WTC11 (cell line): ENCODE data around the gene ADORA2B. TPM values are rescaled to one million over a fixed set of nuclear protein-coding genes. Genes with fewer than 3 reads are reported as not detected.
"Not testable (repeated sequence)": the region's sequence is repeated elsewhere in the genome, so short reads cannot be mapped to it uniquely, and the experiment has no call there.

ENCODE experiments used
- ATAC-seq: fragments of 200-7000 bp; cut with Tn5 transposase; 2 replicates; pipeline ENCODE4 v1.10.0; 2021; ENCODE audit warnings: mild to moderate bottlenecking, moderate library complexity
- CTCF ChIA-PET: fragments of 300-600 bp; sonication (Branson Sonifier 250); formaldehyde crosslinking; loops from one replicate; lab custom pipeline; 2021; ENCODE audit warnings: antibody characterized with exemption; lab: Charles Lee
- POLR2A ChIA-PET: fragments of 350-600 bp; sonication (Branson Sonifier 250); formaldehyde crosslinking; loops from one replicate; lab custom pipeline; 2021; ENCODE audit warnings: antibody characterized with exemption; lab: Charles Lee
- DNase-seq: peaks from one replicate; pipeline ENCODE4 v3.0.0; 2021; ENCODE audit warnings: low spot score
- H3K27ac Mint-ChIP-seq: 2 replicates; pipeline ENCODE4 v1.8.0; 2021; ENCODE audit warnings: mixed read lengths
- H3K27me3 Mint-ChIP-seq: 2 replicates; pipeline ENCODE4 v1.8.0; 2021; ENCODE audit warnings: low read depth, mild to moderate bottlenecking, moderate library complexity, mixed read lengths
- H3K36me3 Mint-ChIP-seq: 2 replicates; pipeline ENCODE4 v1.8.0; 2021; ENCODE audit warnings: mixed read lengths
- H3K4me1 Mint-ChIP-seq: 2 replicates; pipeline ENCODE4 v1.8.0; 2022; ENCODE audit warnings: mixed read lengths
- H3K4me3 Mint-ChIP-seq: 2 replicates; pipeline ENCODE4 v1.8.0; 2021; ENCODE audit warnings: mild to moderate bottlenecking, moderate library complexity, mixed read lengths
- H3K9me3 Mint-ChIP-seq: 2 replicates; pipeline ENCODE4 v1.8.0; 2021; ENCODE audit warnings: mixed read lengths
- CBFB ChIP-seq: sonication (generic); formaldehyde crosslinking; IDR thresholded peaks from 2 replicates; pipeline ENCODE4 v1.8.1; 2022; ENCODE audit warnings: mild to moderate bottlenecking, low read depth, missing genetic modification reagents
- EMX1 ChIP-seq: fragments of 250-450 bp; sonication (Bioruptor Pico); IDR thresholded peaks from 2 replicates; pipeline ENCODE4 v1.8.0; 2021; ENCODE audit warnings: mild to moderate bottlenecking
- FOXP1 ChIP-seq: sonication (generic); formaldehyde crosslinking; IDR thresholded peaks from 2 replicates; pipeline ENCODE4 v1.8.0; 2022; ENCODE audit warnings: missing genetic modification reagents, mild to moderate bottlenecking, moderate library complexity, borderline replicate concordance
- GTF2I ChIP-seq: fragments of 250-450 bp; sonication (Bioruptor Pico); conservative IDR thresholded peaks from 2 replicates; pipeline ENCODE4 v1.4.0; 2021; ENCODE audit warnings: mild to moderate bottlenecking
- IRF2 ChIP-seq: sonication (generic); formaldehyde crosslinking; IDR thresholded peaks from 2 replicates; pipeline ENCODE4 v1.8.0; 2022; ENCODE audit warnings: low read depth, missing genetic modification reagents, borderline replicate concordance
- MXD4 ChIP-seq: fragments of 250-450 bp; sonication (Bioruptor Pico); IDR thresholded peaks from 2 replicates; pipeline ENCODE4 v1.8.0; 2021; ENCODE audit warnings: mild to moderate bottlenecking, moderate library complexity, borderline replicate concordance
- NR2C2 ChIP-seq: sonication (generic); formaldehyde crosslinking; IDR thresholded peaks from 2 replicates; pipeline ENCODE4 v1.8.0; 2022; ENCODE audit warnings: mild to moderate bottlenecking, missing genetic modification reagents
- PRRX2 ChIP-seq: fragments of 250-450 bp; sonication (Bioruptor Pico); IDR thresholded peaks from 2 replicates; pipeline ENCODE4 v1.8.0; 2021; ENCODE audit warnings: mild to moderate bottlenecking
- SMAD4 ChIP-seq: sonication (generic); formaldehyde crosslinking; IDR thresholded peaks from 2 replicates; pipeline ENCODE4 v1.8.0; 2022; ENCODE audit warnings: mild to moderate bottlenecking, missing genetic modification reagents
- SOX15 ChIP-seq: fragments of 250-450 bp; sonication (Bioruptor Pico); IDR thresholded peaks from 2 replicates; pipeline ENCODE4 v1.9.0; 2021; ENCODE audit warnings: mild to moderate bottlenecking
- TCF7 ChIP-seq: sonication (generic); formaldehyde crosslinking; IDR thresholded peaks from 2 replicates; pipeline ENCODE4 v1.8.0; 2022; ENCODE audit warnings: mild to moderate bottlenecking, low read depth, missing genetic modification reagents, moderate library complexity
- ZBTB21 ChIP-seq: sonication (generic); formaldehyde crosslinking; IDR thresholded peaks from 2 replicates; pipeline ENCODE4 v1.8.1; 2023; ENCODE audit warnings: mild to moderate bottlenecking, missing genetic modification reagents, borderline replicate concordance
- ZNF232 ChIP-seq: sonication (generic); formaldehyde crosslinking; IDR thresholded peaks from 2 replicates; pipeline ENCODE4 v1.8.0; 2022; ENCODE audit warnings: mild to moderate bottlenecking, missing genetic modification reagents
- ZNF396 ChIP-seq: fragments of 250-450 bp; sonication (Bioruptor Pico); IDR thresholded peaks from 2 replicates; pipeline ENCODE4 v1.8.0; 2021; ENCODE audit warnings: mild to moderate bottlenecking, moderate library complexity, borderline replicate concordance
- ZNF423 ChIP-seq: fragments of 250-450 bp; sonication (Bioruptor Pico); IDR thresholded peaks from 2 replicates; pipeline ENCODE4 v2.1.2; 2022; ENCODE audit warnings: mild to moderate bottlenecking, moderate library complexity
- total RNA-seq: library from RNA; stranded (reverse); gene quantifications from 3 replicates; pipeline ENCODE4 v1.2.3, GENCODE V29; 2021
- TF ChIP-seq, protein P1 (sequence below): fragments of 250-450 bp; sonication (Bioruptor Pico); IDR thresholded peaks from 2 replicates; pipeline ENCODE4 v1.9.0; 2021; ENCODE audit warnings: mild to moderate bottlenecking
- TF ChIP-seq, protein P2 (sequence below): fragments of 250-450 bp; sonication (Bioruptor Pico); IDR thresholded peaks from 2 replicates; pipeline ENCODE4 v1.8.0; 2021; ENCODE audit warnings: mild to moderate bottlenecking
- TF ChIP-seq, protein P3 (sequence below): sonication (generic); formaldehyde crosslinking; IDR thresholded peaks from 2 replicates; pipeline ENCODE4 v1.8.1; 2022; ENCODE audit warnings: mild to moderate bottlenecking, moderate library complexity, missing genetic modification reagents
- TF ChIP-seq, protein P4 (sequence below): sonication (generic); formaldehyde crosslinking; IDR thresholded peaks from 2 replicates; pipeline ENCODE4 v1.8.1; 2022; ENCODE audit warnings: mild to moderate bottlenecking, missing genetic modification reagents, moderate library complexity, borderline replicate concordance
- TF ChIP-seq, protein P5 (sequence below): sonication (generic); formaldehyde crosslinking; IDR thresholded peaks from 2 replicates; pipeline ENCODE4 v1.8.0; 2022; ENCODE audit warnings: mild to moderate bottlenecking, missing genetic modification reagents
- TF ChIP-seq, protein P6 (sequence below): fragments of 250-450 bp; sonication (Bioruptor Pico); IDR thresholded peaks from 2 replicates; pipeline ENCODE4 v2.1.2; 2022; ENCODE audit warnings: mild to moderate bottlenecking, moderate library complexity
- TF ChIP-seq, protein P7 (sequence below): sonication (generic); formaldehyde crosslinking; IDR thresholded peaks from 2 replicates; pipeline ENCODE4 v1.8.1; 2022; ENCODE audit warnings: missing genetic modification reagents, borderline replicate concordance

Gene ADORA2B
- total RNA-seq, 1 experiment from 2014 or later, result 4.2 TPM

DNA sequence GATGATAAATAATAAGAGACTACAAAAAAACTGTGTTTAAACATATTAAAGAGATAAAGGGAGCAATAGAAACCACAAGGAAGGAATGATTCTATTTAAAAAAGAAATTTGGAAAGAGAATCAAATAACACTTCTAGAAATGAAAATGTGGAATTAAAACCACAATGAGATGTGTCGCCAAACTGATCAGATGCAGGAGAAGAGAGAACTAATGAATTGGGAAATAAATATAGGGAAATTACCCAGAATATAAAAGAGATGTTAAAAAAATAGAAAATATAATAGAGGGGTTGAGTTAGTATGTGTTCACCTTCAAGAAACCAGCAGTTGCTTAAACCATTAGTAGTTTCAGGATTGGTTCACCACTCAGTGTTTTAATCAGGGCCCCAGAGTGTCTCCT is 48.7 kb upstream of the ADORA2B start (continued):
- TF ChIP-seq ZNF396 (CRISPR knock-in tag) (no peak), ZBTB21 (CRISPR knock-in tag) (no peak)
- TF ChIP-seq, protein P1, sequence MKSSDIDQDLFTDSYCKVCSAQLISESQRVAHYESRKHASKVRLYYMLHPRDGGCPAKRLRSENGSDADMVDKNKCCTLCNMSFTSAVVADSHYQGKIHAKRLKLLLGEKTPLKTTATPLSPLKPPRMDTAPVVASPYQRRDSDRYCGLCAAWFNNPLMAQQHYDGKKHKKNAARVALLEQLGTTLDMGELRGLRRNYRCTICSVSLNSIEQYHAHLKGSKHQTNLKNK (CRISPR knock-in tag), result no peak

DNA sequence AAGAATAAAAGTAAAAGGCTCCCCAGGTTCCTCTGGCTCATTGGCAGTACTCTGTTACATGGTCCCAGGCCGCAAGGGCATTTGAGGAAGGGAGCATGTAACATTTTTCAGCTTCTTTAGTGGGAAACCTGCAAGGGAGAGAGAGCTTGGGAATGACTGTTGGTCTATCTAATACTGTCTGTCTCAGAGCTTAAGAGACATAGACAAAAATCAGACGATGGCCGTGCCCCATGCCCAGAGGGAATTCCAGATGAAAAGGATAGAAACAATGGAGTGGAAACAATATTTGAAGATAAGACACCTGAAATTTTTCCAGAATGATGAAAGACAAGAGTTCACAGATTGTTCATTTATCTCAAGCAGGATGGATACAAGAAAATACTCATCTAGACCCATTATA is 48.1 kb upstream of the ADORA2B start:
- H3K27ac Mint-ChIP-seq, result no peak overlapping the region
- H3K9me3 Mint-ChIP-seq, result peaks cover 4% of the 10 kb centered on the region
- TF ChIP-seq PRRX2 (CRISPR knock-in tag) (no peak), SMAD4 (CRISPR knock-in tag) (no peak), EMX1 (CRISPR knock-in tag) (no peak), ZNF423 (CRISPR knock-in tag) (no peak), ZNF232 (no peak), NR2C2 (CRISPR knock-in tag) (no peak)
- TF ChIP-seq, protein P2, sequence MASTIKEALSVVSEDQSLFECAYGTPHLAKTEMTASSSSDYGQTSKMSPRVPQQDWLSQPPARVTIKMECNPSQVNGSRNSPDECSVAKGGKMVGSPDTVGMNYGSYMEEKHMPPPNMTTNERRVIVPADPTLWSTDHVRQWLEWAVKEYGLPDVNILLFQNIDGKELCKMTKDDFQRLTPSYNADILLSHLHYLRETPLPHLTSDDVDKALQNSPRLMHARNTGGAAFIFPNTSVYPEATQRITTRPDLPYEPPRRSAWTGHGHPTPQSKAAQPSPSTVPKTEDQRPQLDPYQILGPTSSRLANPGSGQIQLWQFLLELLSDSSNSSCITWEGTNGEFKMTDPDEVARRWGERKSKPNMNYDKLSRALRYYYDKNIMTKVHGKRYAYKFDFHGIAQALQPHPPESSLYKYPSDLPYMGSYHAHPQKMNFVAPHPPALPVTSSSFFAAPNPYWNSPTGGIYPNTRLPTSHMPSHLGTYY, result no peak
- TF ChIP-seq, protein P3, sequence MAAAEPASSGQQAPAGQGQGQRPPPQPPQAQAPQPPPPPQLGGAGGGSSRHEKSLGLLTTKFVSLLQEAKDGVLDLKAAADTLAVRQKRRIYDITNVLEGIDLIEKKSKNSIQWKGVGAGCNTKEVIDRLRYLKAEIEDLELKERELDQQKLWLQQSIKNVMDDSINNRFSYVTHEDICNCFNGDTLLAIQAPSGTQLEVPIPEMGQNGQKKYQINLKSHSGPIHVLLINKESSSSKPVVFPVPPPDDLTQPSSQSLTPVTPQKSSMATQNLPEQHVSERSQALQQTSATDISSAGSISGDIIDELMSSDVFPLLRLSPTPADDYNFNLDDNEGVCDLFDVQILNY (CRISPR knock-in tag), result no peak
- TF ChIP-seq, protein P4, sequence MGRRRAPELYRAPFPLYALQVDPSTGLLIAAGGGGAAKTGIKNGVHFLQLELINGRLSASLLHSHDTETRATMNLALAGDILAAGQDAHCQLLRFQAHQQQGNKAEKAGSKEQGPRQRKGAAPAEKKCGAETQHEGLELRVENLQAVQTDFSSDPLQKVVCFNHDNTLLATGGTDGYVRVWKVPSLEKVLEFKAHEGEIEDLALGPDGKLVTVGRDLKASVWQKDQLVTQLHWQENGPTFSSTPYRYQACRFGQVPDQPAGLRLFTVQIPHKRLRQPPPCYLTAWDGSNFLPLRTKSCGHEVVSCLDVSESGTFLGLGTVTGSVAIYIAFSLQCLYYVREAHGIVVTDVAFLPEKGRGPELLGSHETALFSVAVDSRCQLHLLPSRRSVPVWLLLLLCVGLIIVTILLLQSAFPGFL, result no peak
- TF ChIP-seq, protein P5, sequence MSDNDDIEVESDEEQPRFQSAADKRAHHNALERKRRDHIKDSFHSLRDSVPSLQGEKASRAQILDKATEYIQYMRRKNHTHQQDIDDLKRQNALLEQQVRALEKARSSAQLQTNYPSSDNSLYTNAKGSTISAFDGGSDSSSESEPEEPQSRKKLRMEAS (CRISPR knock-in tag), result no peak
- TF ChIP-seq, protein P6, sequence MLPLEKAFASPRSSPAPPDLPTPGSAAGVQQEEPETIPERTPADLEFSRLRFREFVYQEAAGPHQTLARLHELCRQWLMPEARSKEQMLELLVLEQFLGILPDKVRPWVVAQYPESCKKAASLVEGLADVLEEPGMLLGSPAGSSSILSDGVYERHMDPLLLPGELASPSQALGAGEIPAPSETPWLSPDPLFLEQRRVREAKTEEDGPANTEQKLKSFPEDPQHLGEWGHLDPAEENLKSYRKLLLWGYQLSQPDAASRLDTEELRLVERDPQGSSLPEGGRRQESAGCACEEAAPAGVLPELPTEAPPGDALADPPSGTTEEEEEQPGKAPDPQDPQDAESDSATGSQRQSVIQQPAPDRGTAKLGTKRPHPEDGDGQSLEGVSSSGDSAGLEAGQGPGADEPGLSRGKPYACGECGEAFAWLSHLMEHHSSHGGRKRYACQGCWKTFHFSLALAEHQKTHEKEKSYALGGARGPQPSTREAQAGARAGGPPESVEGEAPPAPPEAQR, result no peak
- TF ChIP-seq, protein P7, sequence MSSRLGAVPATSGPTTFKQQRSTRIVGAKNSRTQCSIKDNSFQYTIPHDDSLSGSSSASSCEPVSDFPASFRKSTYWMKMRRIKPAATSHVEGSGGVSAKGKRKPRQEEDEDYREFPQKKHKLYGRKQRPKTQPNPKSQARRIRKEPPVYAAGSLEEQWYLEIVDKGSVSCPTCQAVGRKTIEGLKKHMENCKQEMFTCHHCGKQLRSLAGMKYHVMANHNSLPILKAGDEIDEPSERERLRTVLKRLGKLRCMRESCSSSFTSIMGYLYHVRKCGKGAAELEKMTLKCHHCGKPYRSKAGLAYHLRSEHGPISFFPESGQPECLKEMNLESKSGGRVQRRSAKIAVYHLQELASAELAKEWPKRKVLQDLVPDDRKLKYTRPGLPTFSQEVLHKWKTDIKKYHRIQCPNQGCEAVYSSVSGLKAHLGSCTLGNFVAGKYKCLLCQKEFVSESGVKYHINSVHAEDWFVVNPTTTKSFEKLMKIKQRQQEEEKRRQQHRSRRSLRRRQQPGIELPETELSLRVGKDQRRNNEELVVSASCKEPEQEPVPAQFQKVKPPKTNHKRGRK, result no peak
- ATAC-seq (no peak), DNase-seq (no peak)
- no peak overlapping the region for H3K4me3 Mint-ChIP-seq
- H3K4me1 Mint-ChIP-seq, result peaks cover 9% of the 10 kb centered on the region
- ChIA-PET CTCF (no interaction called here), POLR2A (interaction anchor here (0.5 kb wide), 1 partner anchor 33 kb away, joined by 3 read pairs; no protein-coding TSS in a partner anchor)
- no peaks in the 10 kb centered on the region for H3K27me3 Mint-ChIP-seq
- H3K36me3 Mint-ChIP-seq, result no peaks in the 10 kb centered on the region

DNA sequence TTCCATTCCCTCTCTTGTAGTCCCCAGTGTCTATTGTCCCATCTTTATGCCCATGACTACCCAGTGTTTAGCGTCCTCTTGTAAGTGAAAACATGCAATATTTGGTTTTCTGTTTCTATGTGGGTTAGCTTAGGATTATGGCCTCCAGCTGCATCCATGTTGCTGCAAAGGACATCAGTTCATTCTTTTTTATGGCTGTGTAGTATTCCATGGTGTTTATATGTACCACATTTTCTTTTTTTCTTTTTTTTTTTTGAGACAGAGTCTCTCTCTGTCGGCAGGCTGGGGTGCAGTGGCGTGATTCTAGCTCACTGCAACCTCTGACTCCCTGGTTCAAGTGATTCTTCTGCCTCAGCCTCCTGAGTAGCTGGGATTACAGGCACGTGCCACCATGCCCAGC is 45.3 kb upstream of the ADORA2B start:
- H3K27ac Mint-ChIP-seq, CTCF ChIA-PET, H3K4me3 Mint-ChIP-seq, ATAC-seq, H3K9me3 Mint-ChIP-seq, H3K36me3 Mint-ChIP-seq, H3K4me1 Mint-ChIP-seq, POLR2A ChIA-PET, H3K27me3 Mint-ChIP-seq, DNase-seq: not testable (repeated sequence)

DNA sequence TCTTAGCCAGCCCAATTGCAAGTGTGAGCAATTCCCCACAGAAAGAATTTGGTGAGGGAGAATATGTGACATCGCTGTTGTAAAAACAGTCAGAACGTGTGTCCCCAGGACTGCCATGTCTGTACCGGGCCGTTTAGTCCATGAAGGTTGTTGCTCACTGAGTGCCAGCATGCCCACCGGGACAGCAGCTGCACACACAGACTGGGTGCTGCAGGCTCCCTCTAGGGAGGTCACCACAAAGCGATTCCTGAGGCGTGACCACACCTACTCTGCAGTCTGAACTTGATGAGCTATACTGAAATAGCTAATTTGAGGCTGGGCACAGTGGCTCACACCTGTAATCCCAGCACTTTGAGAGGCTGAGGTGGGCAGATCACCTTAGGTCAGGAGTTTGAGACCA is 44.1 kb upstream of the ADORA2B start:
- ATAC-seq (no peak), DNase-seq (no peak)
- no peaks in the 10 kb centered on the region for H3K27me3 Mint-ChIP-seq
- H3K4me1 Mint-ChIP-seq, result no peaks in the 10 kb centered on the region
- H3K36me3 Mint-ChIP-seq, result no peaks in the 10 kb centered on the region
- no peak overlapping the region for H3K4me3 Mint-ChIP-seq
- CTCF ChIA-PET, result no interaction called here
- H3K9me3 Mint-ChIP-seq, result peaks cover 4% of the 10 kb centered on the region
- POLR2A ChIA-PET, result no interaction called here
- H3K27ac Mint-ChIP-seq, result no peak overlapping the region
- TF ChIP-seq, protein P1 (CRISPR knock-in tag), result no peak
- TF ChIP-seq MXD4 (CRISPR knock-in tag) (no peak), SOX15 (CRISPR knock-in tag) (no peak), FOXP1 (no peak), GTF2I (CRISPR knock-in tag) (no peak), IRF2 (CRISPR knock-in tag) (no peak), CBFB (no peak), SMAD4 (CRISPR knock-in tag) (no peak), TCF7 (CRISPR knock-in tag) (no peak)
